GM21529 (cell line): ENCODE results near the gene PCYOX1L.
A peak's percentile ranks its signal among the peaks of the same experiment; 100 is the strongest.

ENCODE experiments used
- ATAC-seq: cut with Tn5 transposase; IDR thresholded peaks from one replicate; pipeline ENCODE4 v1.9.1; 2021; ENCODE audit not compliant: unreplicated experiment

PCYOX1L gene

GRCh38 chr5:149366169-149366729, 8.4 kb downstream of the PCYOX1L start:
- ATAC-seq = no peak

GRCh38 chr5:149367249-149367971, 9.6 kb downstream of the PCYOX1L start:
- peak; percentile 82 for ATAC-seq

DNA sequence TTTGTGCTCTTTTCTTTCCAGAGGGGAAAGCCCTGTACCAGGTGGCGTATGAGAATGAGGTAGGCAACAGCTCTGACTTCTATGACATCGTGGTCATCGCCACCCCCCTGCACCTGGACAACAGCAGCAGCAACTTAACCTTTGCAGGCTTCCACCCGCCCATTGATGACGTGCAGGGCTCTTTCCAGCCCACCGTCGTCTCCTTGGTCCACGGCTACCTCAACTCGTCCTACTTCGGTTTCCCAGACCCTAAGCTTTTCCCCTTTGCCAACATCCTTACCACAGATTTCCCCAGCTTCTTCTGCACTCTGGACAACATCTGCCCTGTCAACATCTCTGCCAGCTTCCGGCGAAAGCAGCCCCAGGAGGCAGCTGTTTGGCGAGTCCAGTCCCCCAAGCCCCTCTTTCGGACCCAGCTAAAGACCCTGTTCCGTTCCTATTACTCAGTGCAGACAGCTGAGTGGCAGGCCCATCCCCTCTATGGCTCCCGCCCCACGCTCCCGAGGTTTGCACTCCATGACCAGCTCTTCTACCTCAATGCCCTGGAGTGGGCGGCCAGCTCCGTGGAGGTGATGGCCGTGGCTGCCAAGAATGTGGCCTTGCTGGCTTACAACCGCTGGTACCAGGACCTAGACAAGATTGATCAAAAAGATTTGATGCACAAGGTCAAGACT, 10.3 kb downstream of the PCYOX1L start:
- no peak for ATAC-seq

DNA sequence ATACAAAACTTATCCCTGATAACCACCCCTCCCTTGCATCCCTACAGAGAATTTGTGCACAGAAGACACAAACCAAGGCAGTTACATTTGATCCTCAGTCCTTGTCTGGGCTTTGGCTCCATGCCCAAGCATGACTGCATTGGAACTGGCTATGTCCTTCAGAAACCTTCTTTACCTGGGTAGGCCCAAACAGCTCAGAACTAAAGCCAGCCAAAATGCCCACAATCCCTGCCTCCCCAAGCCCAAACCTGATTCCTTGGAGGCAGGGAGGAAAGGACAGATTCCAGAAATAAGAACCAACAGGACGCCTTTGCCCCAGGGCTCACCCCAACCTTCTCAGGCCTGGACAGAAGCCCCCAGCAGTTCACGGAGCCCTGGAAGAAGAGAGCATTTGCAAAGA, 13.0 kb downstream of the PCYOX1L start:
- no peak for ATAC-seq

- peak; percentile 85 for ATAC-seq
Observed at GRCh38 chr5:149371296-149371962, 13.6 kb downstream of the PCYOX1L start.

- no peak for ATAC-seq
Observed at GRCh38 chr5:149372076-149372795, 14.4 kb downstream of the PCYOX1L start.

GRCh38 chr5:149372932-149373331, 15.1 kb downstream of the PCYOX1L start:
- no peak for ATAC-seq

- ATAC-seq = no peak
Observed at GRCh38 chr5:149374303-149374702, 16.5 kb downstream of the PCYOX1L start.

GRCh38 chr5:149374801-149375200, 17.0 kb downstream of the PCYOX1L start:
- no peak for ATAC-seq

DNA sequence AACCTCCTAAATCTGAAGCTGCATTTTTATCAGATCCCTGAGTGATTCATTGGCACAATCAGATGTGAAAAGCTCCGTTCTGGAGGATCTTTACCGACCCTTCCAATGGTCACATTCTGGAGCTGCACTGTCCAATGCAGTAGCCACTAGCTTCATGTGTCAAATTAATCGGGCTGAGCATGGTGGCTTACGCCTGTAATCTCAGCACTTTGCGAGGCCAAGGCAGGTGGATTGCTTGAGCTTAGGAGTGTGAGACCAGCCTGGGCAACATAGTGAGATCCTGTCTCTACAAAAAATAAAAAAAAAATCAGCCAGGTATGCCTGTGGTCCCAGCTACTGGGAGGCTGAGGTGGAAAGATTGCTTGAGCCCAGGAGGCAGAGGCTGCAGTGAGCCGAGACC, 17.6 kb downstream of the PCYOX1L start:
- ATAC-seq = no peak

DNA sequence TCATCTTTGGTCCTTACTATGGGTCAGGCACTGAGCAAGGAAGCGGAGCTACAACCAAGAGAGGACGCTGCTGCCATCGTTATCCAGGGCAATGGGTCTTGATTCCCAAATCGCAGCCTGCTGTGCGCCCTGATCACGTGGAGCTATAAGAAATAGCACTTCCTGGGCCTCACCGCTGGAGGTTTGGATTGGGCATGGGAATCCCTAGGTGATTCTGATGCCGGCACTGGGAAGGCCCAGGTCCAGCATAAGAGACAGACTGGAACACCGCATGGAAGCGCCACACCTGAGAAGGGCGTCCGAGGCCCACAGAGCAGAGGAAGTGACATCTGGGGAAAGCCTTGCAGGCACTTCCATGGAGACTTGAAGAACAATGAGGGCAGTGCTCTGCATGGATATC, 18.3 kb downstream of the PCYOX1L start:
- ATAC-seq = no peak

DNA sequence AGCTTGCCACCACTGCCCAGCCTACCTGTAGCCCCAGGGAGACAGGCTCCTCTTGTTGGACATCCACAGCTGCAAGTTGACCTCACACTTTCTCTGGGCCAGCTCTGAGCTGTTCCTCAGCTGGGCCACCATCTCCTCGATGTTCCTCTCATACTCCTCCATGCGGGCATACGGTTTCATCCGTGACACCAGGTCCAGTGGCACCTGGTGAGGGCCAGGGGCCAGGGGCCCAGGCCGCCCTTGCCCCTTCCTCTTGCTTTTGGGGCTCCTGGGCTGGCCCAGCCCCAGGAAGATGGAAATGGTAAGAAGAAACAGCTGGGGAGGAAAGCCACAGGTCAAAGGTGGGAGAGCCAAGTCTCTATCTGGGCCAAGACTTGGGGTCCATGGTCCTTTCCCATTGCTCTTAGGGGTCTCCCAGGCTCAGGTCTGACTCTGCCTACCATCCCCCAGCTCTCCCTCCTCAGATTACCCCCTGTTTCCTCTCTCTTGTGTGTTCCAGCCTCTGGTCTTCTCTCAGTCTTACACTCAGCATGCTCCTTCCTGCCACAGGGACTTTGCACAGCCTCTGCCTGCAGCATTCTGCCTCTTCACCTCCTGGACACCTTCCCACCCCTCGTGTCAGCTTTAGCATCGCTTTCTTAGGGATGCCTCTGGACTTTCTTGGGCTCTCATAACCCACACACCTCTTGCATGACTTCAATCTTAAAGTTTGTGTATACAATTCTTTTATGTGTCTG, 19.0 kb downstream of the PCYOX1L start:
- ATAC-seq = no peak

DNA sequence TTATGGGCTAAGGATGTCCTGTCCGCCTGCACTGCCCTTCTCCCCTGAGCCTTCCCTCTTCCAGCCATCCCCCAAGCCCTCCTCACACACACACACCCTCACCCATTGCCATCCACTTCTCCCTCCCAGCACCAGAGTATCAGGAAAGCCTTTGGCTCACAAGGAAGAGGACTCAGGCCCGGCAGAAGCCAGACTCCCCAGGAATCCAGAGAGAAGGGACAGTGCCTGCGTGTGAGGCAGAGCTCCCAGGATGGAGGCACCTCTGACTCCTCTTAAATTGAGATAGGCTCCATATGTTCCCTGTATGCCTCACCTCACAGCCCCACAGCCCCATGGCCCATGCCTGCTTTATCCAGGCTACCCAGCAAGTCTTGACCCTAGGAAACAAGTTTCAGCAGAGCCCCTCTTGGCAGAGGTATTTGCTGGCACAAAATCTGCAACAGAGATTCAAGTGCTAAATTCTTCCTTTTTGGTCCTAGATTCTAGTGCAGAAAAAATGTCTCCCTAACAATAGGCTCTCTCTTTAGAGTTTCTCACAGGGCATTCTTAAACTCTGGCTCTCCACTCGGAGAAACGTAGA, 20.5 kb downstream of the PCYOX1L start:
- ATAC-seq = no peak

DNA sequence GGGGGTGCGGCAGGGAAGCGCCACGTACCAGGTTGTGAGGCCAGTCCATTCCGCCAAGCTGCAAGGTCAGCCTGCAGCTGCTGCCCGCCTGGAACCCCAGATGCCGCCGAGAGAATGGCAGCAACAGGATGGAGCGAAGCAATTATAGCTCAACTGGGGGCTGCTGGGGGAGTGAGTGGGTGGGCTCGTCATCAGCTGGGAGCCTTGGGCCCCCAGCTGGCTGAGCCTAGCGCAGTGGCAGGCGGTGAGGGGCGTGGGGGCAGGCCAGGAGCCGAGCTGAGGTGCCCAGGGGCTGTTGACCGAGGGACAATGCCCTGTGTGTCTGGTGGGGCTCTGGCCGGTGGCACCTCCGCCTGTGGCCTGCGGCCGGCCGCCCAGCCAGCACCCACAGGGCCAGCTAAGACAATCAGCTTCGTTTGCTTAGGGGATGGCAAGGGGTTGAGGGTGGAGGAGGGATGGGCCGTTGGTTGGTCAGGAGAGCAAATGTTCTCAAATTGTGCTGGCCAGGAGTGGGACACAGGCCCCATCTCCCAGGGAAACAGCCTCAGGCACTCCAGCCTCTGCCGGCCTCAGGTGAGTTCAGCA, 21.4 kb downstream of the PCYOX1L start, which contains the start of gene IL17B:
Gene IL17B, minus strand, starts transcription at position 116 of the 585 bp plus-strand sequence. Its CDS starts 67 bp downstream, at position 49.
- no peak for ATAC-seq

DNA sequence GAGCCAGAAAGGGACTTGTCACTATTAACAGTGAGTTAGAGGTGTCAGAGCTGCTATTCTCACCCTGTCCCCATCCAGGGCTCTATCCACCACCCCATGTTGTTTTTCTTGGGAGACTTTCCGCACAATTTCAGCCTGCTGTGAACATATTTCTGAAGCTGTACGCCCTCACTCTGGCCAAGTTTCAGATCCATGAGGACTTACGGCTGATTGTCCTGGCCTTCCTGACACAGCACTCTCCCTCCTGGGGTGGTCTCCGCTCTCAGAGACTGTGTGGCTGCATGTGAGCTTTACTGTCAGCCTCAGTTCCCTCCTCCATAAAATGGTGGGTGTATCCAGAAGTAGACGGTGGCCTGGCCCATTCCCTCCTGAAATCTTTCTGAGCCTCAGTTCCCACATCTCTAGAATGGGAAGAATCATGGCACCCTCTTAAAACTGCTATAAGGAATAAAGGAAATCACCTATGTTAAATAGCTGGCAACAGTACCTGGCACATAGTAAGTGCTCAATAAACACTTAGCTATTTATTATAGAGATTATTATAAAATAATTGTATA, 22.1 kb downstream of the PCYOX1L start:
- ATAC-seq = no peak

GRCh38 chr5:149380466-149381121, 22.7 kb downstream of the PCYOX1L start:
- no peak for ATAC-seq

DNA sequence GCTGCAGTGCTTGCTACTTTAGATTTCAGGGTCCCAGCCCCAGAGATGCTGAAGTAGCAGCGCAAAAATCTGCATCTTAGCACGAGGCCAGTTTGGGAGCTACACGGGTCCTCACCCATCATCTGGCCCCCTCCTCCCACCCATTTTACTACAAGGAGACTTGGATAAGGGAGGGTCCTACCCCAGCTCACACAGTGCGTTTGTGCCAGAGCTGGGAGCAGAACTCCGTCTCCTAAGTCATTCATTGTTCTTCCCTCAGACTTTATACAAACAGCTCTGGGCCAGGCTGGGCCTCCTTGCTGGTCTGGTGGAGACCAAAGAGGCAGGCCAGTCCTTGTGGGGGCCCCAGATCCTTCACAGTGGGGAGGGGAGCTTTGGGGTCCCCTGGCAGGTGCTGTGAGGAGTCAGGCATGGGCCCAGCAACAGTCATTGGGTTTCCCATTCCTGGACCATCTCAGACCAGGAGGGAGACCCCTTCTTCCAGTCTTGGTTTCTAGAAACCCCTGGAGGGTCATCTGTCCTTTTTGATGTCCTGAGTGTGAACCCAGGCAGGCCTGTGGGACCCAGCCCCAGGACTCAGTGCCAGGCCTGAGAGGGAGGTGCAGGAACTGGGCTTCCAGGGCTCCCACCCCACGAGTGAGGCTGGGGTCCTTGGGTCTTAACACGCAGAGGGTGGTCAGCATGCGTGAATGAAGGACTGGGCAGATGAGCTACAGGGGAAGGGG, 23.6 kb downstream of the PCYOX1L start:
- ATAC-seq = no peak

DNA sequence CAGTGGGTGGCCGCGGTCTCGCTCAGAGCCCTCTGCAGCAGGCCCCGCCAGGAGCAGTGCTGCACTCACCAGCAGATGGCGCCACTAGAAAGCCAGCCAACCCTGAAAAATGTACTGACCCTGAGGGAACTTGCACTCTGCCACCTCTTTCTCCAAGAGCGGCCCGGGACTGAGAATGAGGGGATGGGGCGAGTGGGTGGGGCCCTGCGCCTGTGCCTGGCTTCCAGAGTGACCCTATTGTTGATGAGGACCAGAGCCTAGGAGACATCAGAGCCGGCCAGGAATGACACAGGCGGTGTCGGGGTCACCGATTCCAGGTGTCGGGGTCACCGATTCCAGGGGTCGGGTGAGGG, 24.1 kb downstream of the PCYOX1L start:
- peak; percentile 87 for ATAC-seq
